Measurements from ENCODE around the gene SPAG7.

DNA sequence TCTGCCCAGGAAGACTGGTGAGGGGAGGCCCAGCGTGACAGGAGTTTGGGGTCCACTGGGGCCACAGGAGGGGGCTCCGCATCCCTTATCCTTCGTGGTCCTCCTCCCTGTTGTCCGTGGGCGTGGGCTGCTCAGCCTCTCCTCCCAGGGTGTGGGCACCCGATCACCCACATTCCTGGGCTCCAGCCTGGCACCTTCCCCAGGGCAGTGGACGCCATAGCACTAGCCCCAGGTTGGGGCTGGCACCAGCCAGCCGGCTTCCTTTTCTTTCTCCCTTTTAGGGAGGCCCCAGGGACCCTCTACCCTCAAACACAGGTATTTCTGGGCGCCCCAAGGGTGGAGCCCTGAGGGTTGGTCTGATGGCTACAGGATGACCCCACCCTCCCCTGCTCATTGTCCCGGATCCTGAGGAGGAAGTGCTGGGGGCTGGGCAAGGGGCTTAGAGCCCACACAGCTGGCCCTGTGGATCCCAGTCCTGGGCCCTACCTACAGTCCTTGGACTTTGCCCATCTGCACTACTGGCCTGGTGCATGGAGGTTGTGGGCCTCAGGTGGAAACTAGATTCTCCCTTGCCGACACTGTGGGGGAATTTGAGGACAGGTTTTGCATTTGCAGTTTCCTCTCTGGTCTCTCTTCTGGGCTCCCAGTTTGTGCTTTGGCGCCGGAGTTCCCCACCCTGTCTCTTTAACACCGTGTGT, 31.3 kb upstream of the SPAG7 start:
- TF ChIP-seq, protein P1, sequence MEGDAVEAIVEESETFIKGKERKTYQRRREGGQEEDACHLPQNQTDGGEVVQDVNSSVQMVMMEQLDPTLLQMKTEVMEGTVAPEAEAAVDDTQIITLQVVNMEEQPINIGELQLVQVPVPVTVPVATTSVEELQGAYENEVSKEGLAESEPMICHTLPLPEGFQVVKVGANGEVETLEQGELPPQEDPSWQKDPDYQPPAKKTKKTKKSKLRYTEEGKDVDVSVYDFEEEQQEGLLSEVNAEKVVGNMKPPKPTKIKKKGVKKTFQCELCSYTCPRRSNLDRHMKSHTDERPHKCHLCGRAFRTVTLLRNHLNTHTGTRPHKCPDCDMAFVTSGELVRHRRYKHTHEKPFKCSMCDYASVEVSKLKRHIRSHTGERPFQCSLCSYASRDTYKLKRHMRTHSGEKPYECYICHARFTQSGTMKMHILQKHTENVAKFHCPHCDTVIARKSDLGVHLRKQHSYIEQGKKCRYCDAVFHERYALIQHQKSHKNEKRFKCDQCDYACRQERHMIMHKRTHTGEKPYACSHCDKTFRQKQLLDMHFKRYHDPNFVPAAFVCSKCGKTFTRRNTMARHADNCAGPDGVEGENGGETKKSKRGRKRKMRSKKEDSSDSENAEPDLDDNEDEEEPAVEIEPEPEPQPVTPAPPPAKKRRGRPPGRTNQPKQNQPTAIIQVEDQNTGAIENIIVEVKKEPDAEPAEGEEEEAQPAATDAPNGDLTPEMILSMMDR (IDR thresholded peaks at IDR 0.05), result no peak
- TF ChIP-seq REST (IDR thresholded peaks at IDR 0.05; ENCODE audit: insufficient read depth in 1 of 2, low read depth in 2 of 2, low read length in 1 of 2), result no peak
- no peak for TF ChIP-seq POLR2AphosphoS5 (IDR thresholded peaks at IDR 0.05; ENCODE audit: low read depth, low read length)

Data from Panc1 (cell line).